Naive B cell (primary cell): Measurements from ENCODE around the gene LRCH1. TPM values are rescaled to one million over a fixed set of nuclear protein-coding genes. Genes with fewer than 3 reads are reported as not detected.

ENCODE experiments used
- ATAC-seq, 2 donors: fragments of 150-1000 bp; cut with Tn5 transposase; 2 replicates each; pipeline ENCODE4 v1.10.0; 2021; ENCODE audit warnings: low read depth in 2 of 2, mild to moderate bottlenecking in 2 of 2, moderate library complexity in 2 of 2
- DNase-seq: peaks from one replicate; pipeline ENCODE4 v3.0.0; 2022
- H3K27ac Mint-ChIP-seq, 6 donors: one replicate each; pipeline ENCODE4 v1.8.0; 2020 to 2022; ENCODE audit warnings: mild to moderate bottlenecking in 6 of 6, mixed read lengths in 6 of 6, moderate library complexity in 5 of 6, inconsistent platforms in 2 of 6
- H3K27me3 Mint-ChIP-seq, 3 donors: one replicate each; pipeline ENCODE4 v1.8.0; 2021 to 2022; ENCODE audit warnings: mixed read lengths in 3 of 3, mild to moderate bottlenecking in 1 of 3
- H3K36me3 Mint-ChIP-seq, 2 donors: one replicate each; pipeline ENCODE4 v1.8.0; 2020 to 2022; ENCODE audit warnings: mixed read lengths in 2 of 2, inconsistent platforms in 1 of 2, mild to moderate bottlenecking in 1 of 2
- H3K4me1 Mint-ChIP-seq, 3 donors: one replicate each; pipeline ENCODE4 v1.8.0; 2020 to 2022; ENCODE audit warnings: mixed read lengths in 3 of 3, inconsistent platforms in 1 of 3, mild to moderate bottlenecking in 1 of 3, moderate library complexity in 1 of 3
- H3K4me3 Mint-ChIP-seq, 8 donors: one replicate each; pipeline ENCODE4 v1.8.0; 2020 to 2022; ENCODE audit warnings: mild to moderate bottlenecking in 8 of 8, mixed read lengths in 8 of 8, moderate library complexity in 8 of 8, inconsistent platforms in 2 of 8
- H3K9me3 Mint-ChIP-seq, 7 donors: one replicate each; pipeline ENCODE4 v1.8.0; 2020 to 2022; ENCODE audit warnings: mixed read lengths in 7 of 7, mild to moderate bottlenecking in 5 of 7, inconsistent platforms in 2 of 7, moderate library complexity in 1 of 7
- polyA plus RNA-seq, 6 donors: library from polyadenylated mRNA; unstranded; fragments of 300-500 nt; fragmentation: Illumina TruSeq; gene quantifications; one replicate each; pipeline ENCODE4 v1.2.3, GENCODE V29; 2021; ENCODE audit warnings: low read depth in 6 of 6

The LRCH1 gene
- polyA plus RNA-seq, 6 donors from 2014 or later = 6.9 to 14.0 (median 9.8) TPM

DNA sequence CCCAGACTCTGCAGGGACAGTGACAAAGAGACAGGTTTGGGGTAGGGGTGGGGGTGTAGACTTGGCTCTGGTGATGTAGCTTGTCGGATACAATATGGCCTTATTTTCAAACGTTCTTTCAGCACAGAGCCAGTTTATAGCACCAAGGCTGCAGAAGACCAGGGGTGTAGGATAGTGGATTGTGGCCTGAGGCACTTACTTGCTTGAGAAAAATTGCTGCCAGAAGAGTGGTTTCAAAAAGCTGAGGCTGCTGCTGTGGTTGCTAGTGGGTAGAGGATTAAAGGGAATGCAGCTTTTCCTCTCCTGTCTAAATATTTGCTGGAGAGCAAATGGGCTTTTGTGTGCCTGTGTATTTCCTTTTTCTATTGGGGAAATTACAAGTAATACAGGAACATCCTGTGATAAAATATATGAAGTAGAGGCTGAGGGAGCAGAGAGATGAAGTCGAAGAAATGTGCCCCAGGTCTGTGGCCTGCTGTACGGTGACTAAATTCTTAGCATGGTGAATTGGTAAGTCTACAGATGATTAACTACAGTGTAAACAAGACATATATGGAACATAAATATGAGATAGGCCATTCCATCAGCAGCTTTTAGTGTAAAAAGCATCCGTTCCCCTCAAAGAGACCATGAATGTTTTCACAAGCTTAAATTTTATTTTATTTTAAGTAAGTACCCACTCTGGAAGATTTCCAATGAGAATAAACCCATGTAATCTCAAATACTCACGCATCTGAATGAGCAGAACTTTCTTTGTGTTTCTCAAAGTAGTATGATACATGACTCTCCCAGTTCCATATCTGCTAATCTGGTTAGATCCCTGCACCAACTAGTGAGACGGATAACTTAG lies 112.9 kb downstream of the LRCH1 start:
- ATAC-seq (no peak), DNase-seq (no peak)
- H3K36me3 Mint-ChIP-seq = peaks cover 0 to 5% of the 10 kb centered on the region in 2 donors
- no peaks in the 10 kb centered on the region for H3K27me3 Mint-ChIP-seq
- H3K9me3 Mint-ChIP-seq = no peaks in the 10 kb centered on the region
- H3K4me3 Mint-ChIP-seq = peak overlapping the region in 7 of 8 donors; percentile 12 to 75 (median 48)
- H3K27ac Mint-ChIP-seq = peak overlapping the region; percentile 69 to 97 (median 92)
- peaks cover 49 to 80% (median 73%) of the 10 kb centered on the region in 3 donors for H3K4me1 Mint-ChIP-seq

DNA sequence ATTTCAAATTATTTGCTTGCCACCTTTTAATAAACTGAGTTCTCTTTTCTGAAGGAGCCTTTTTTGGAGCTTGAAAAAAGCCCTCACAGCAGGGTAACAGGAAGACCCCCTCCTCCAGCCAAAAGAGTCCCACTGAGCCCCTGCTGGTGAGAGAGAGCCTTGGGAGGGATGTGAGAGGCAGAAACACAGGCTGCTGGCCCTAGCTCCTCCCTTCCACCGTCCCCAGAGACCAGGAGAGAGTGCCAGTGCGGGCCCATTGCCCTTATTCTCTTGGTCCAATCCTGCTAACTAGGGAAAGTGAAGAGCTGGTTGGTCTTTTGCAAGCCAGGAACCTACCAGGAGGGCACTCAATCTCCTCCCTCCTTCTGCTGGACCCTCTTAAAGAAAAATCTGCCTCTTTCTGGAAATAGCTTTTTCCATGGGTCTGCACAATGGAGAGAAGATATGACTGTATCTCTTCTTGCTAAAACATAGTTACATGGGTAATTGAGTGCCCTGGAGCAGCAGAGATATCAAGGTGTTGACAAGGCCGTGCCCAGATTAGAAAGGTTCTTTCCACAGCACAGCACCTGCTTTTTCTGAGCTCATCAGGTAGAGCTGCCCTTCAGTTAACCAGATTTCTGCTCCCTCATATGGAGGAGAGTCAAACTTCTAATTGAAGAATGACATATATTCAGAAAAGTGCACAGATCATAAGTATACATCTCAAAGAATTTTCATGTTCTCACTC lies 113.9 kb downstream of the LRCH1 start:
- DNase-seq = no peak
- H3K27ac Mint-ChIP-seq = peak overlapping the region; percentile 69 to 97 (median 90)
- H3K4me3 Mint-ChIP-seq = peak overlapping the region; percentile 54 to 84 (median 70)
- no peaks in the 10 kb centered on the region for H3K9me3 Mint-ChIP-seq
- no peaks in the 10 kb centered on the region for H3K27me3 Mint-ChIP-seq
- H3K4me1 Mint-ChIP-seq = peaks cover 55 to 84% (median 77%) of the 10 kb centered on the region in 3 donors
- ATAC-seq = peak; percentile 60 to 61
- peaks cover 0 to 13% of the 10 kb centered on the region in 2 donors for H3K36me3 Mint-ChIP-seq

- Mint-ChIP-seq H3K4me3 (peak overlapping the region; percentile 63 to 90 (median 80)), H3K27me3 (no peaks in the 10 kb centered on the region), H3K9me3 (no peaks in the 10 kb centered on the region), H3K36me3 (peaks cover 0 to 18% of the 10 kb centered on the region in 2 donors), H3K27ac (peak overlapping the region; percentile 24 to 92 (median 88)), H3K4me1 (peaks cover 51 to 76% (median 73%) of the 10 kb centered on the region in 3 donors)
- ATAC-seq (peak; percentile 75 to 83), DNase-seq (peak; percentile 63)
Observed at GRCh38 chr13:46667687-46668281, 114.8 kb downstream of the LRCH1 start.

GRCh38 chr13:46668302-46668720 lies 115.3 kb downstream of the LRCH1 start:
- Mint-ChIP-seq H3K4me1 (peaks cover 45 to 71% (median 68%) of the 10 kb centered on the region in 3 donors), H3K4me3 (peak overlapping the region; percentile 63 to 90 (median 80)), H3K9me3 (no peaks in the 10 kb centered on the region), H3K27me3 (no peaks in the 10 kb centered on the region), H3K36me3 (peaks cover 0 to 18% of the 10 kb centered on the region in 2 donors), H3K27ac (peak overlapping the region; percentile 24 to 92 (median 88))
- ATAC-seq (peak; percentile 13 to 15), DNase-seq (no peak)

GRCh38 chr13:46668931-46669525 lies 116.1 kb downstream of the LRCH1 start:
- Mint-ChIP-seq H3K4me1 (peaks cover 41 to 64% (median 61%) of the 10 kb centered on the region in 3 donors), H3K27me3 (no peaks in the 10 kb centered on the region), H3K9me3 (no peaks in the 10 kb centered on the region), H3K27ac (peak overlapping the region; percentile 76 to 95 (median 87)), H3K36me3 (peaks cover 0 to 18% of the 10 kb centered on the region in 2 donors), H3K4me3 (peak overlapping the region; percentile 69 to 88 (median 80))
- DNase-seq (no peak), ATAC-seq (no peak)

- H3K9me3 Mint-ChIP-seq = no peaks in the 10 kb centered on the region
- H3K4me3 Mint-ChIP-seq = no peak overlapping the region
- no peak for ATAC-seq
Observed at GRCh38 chr13:46672338-46673090, 119.5 kb downstream of the LRCH1 start.

GRCh38 chr13:46675016-46675415 lies 122.0 kb downstream of the LRCH1 start:
- peaks cover 19 to 43% (median 32%) of the 10 kb centered on the region in 3 donors for H3K4me1 Mint-ChIP-seq
- no peaks in the 10 kb centered on the region for H3K27me3 Mint-ChIP-seq
- peaks cover 0 to 14% of the 10 kb centered on the region in 2 donors for H3K36me3 Mint-ChIP-seq
- ATAC-seq = no peak
- H3K27ac Mint-ChIP-seq = peak overlapping the region in 2 of 6 donors; percentile 52 to 53
- H3K4me3 Mint-ChIP-seq = no peak overlapping the region
- no peaks in the 10 kb centered on the region for H3K9me3 Mint-ChIP-seq
- no peak for DNase-seq

More at GRCh38 chr13:46672338-46673090, 119.5 kb downstream of the LRCH1 start:
- Mint-ChIP-seq H3K27me3 (no peaks in the 10 kb centered on the region), H3K36me3 (peaks cover 0 to 18% of the 10 kb centered on the region in 2 donors), H3K4me1 (peaks cover 30 to 61% (median 56%) of the 10 kb centered on the region in 3 donors), H3K27ac (peak overlapping the region in 1 of 6 donors; percentile 72)
- DNase-seq = no peak

GRCh38 chr13:46676378-46676725 lies 123.4 kb downstream of the LRCH1 start:
- Mint-ChIP-seq H3K27me3 (no peaks in the 10 kb centered on the region), H3K9me3 (no peaks in the 10 kb centered on the region), H3K36me3 (peaks cover 0 to 9% of the 10 kb centered on the region in 2 donors), H3K27ac (no peak overlapping the region), H3K4me1 (peaks cover 13 to 32% (median 21%) of the 10 kb centered on the region in 3 donors), H3K4me3 (no peak overlapping the region)
- ATAC-seq (no peak), DNase-seq (no peak)

GRCh38 chr13:46679369-46680120 lies 126.6 kb downstream of the LRCH1 start:
- DNase-seq = peak; percentile 67
- Mint-ChIP-seq H3K4me3 (no peak overlapping the region), H3K36me3 (peaks cover 0 to 6% of the 10 kb centered on the region in 2 donors), H3K9me3 (no peaks in the 10 kb centered on the region), H3K4me1 (peaks cover 9 to 26% (median 22%) of the 10 kb centered on the region in 3 donors), H3K27me3 (no peaks in the 10 kb centered on the region), H3K27ac (no peak overlapping the region)
- peak; percentile 89 to 94 for ATAC-seq

DNA sequence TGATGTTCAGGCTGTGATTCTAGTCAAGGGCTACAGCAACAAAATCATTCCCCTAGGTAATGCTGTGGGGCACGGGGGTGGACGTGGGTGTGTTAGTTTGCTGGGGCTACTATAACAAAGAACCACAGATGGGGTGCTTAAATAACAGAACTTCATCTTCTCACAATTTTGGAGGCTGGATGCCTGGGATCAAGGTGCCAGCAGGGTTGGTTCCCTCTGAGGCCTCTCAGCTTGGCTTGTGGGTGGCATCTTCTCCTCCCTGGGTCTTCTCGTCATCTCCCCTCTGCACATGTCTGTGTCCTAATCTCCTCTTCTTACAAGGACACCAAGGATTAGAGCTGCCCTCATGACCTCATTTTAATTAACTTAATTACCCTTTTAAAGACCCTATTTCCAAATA lies 129.0 kb downstream of the LRCH1 start:
- DNase-seq = no peak
- H3K36me3 Mint-ChIP-seq = peaks cover 0 to 6% of the 10 kb centered on the region in 2 donors
- H3K27me3 Mint-ChIP-seq = no peaks in the 10 kb centered on the region
- no peak overlapping the region for H3K4me3 Mint-ChIP-seq
- no peak for ATAC-seq
- H3K4me1 Mint-ChIP-seq = peaks cover 12 to 15% (median 13%) of the 10 kb centered on the region in 3 donors
- no peak overlapping the region for H3K27ac Mint-ChIP-seq
- H3K9me3 Mint-ChIP-seq = no peaks in the 10 kb centered on the region

DNA sequence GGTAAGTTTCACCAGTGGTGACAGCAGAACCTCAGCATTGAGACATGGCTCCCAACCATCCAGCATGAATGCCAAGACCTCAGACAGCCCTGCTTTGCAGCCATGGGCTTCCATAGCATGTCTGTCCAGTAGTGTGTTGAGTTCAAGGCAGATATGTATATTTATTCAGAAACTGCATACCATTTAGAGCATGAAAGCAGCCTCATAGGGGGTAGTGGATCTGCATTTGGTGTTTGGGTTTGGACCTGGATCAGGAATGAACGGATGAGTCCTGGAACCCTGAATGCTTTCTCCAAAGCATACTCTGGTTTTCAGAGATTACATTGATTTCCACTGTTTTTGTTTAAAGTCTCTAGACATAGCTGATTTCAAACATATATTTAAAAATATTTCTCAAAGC lies 129.7 kb downstream of the LRCH1 start:
- no peaks in the 10 kb centered on the region for H3K27me3 Mint-ChIP-seq
- ATAC-seq (no peak), DNase-seq (no peak)
- H3K4me3 Mint-ChIP-seq = no peak overlapping the region
- H3K9me3 Mint-ChIP-seq = no peaks in the 10 kb centered on the region
- H3K4me1 Mint-ChIP-seq = peaks cover 8 to 15% (median 13%) of the 10 kb centered on the region in 3 donors
- H3K27ac Mint-ChIP-seq = no peak overlapping the region
- peaks cover 0 to 6% of the 10 kb centered on the region in 2 donors for H3K36me3 Mint-ChIP-seq
